IMR-90 (cell line): ENCODE results near the gene RPS25. TPM values are rescaled to one million over a fixed set of nuclear protein-coding genes. Genes with fewer than 3 reads are reported as not detected.

Experiments
- ATAC-seq: fragments of 200-7000 bp; cut with Tn5 transposase; 2 replicates; pipeline ENCODE4 v1.9.1; 2020; ENCODE audit warnings: low read depth, mild to moderate bottlenecking, moderate library complexity
- BruUV-seq: library from RNA; stranded (reverse); fragments of 400-500 nt; replicated peaks from 2 replicates; lab custom pipeline; 2021; lab: Mats Ljungman, UMichigan
- CTCF ChIA-PET: fragments of 300-600 bp; formaldehyde crosslinking; extraction: SDS; loops from one replicate; lab custom pipeline; 2021; ENCODE audit warnings: antibody characterized with exemption; lab: Yijun Ruan, JAX
- POLR2A ChIA-PET: fragments of 300-600 bp; sonication (Branson Sonifier 250); formaldehyde crosslinking; loops from one replicate; lab custom pipeline; 2022; ENCODE audit warnings: antibody characterized with exemption; ENCODE audit not compliant: unreplicated experiment; lab: Charles Lee
- DNase-seq: peaks from one replicate; pipeline ENCODE4 v3.0.0; 2013
- H2AFZ ChIP-seq: replicated peaks from 2 replicates; pipeline ENCODE3; 2013; ENCODE audit warnings: low read length, mild to moderate bottlenecking; ENCODE audit not compliant: poor library complexity
- H2AK5ac ChIP-seq: 2 replicates; pipeline ENCODE4 v1.6.1; 2013; ENCODE audit warnings: low read depth, low read length, inconsistent platforms
- H2AK9ac ChIP-seq: replicated peaks from 2 replicates; pipeline ENCODE3; 2013; ENCODE audit warnings: mild to moderate bottlenecking, low read depth, low read length, moderate library complexity; ENCODE audit not compliant: poor library complexity
- H2BK120ac ChIP-seq: 2 replicates; pipeline ENCODE4 v1.6.1; 2013; ENCODE audit warnings: low read depth, low read length, inconsistent platforms
- H2BK15ac ChIP-seq: 3 replicates; pipeline ENCODE4 v1.6.1; 2013; ENCODE audit warnings: low read depth, low read length, inconsistent platforms
- H2BK20ac ChIP-seq: 2 replicates; pipeline ENCODE4 v1.6.1; 2013; ENCODE audit warnings: low read depth, mild to moderate bottlenecking, inconsistent platforms, low read length, moderate library complexity
- H2BK5ac ChIP-seq: 2 replicates; pipeline ENCODE4 v1.6.1; 2013; ENCODE audit warnings: mild to moderate bottlenecking, low read depth, low read length, inconsistent platforms; ENCODE audit not compliant: poor library complexity, severe bottlenecking
- H3K14ac ChIP-seq: replicated peaks from 2 replicates; pipeline ENCODE4 v1.6.1; 2013; ENCODE audit warnings: low read depth, low read length, inconsistent platforms
- H3K18ac ChIP-seq: 2 replicates; pipeline ENCODE4 v1.6.1; 2013; ENCODE audit warnings: low read depth, low read length, control low read depth
- H3K23ac ChIP-seq: 2 replicates; pipeline ENCODE4 v1.6.1; 2013; ENCODE audit warnings: low read depth, low read length, inconsistent platforms
- H3K27ac ChIP-seq: 2 replicates; pipeline ENCODE4 v1.5.1; 2013; ENCODE audit warnings: mild to moderate bottlenecking, control low read depth, low read length; ENCODE audit not compliant: insufficient read depth
- H3K27me3 ChIP-seq: 2 replicates; pipeline ENCODE4 v1.6.1; 2013; ENCODE audit warnings: low read length; ENCODE audit not compliant: control insufficient read depth, insufficient read depth
- H3K36me3 ChIP-seq: 2 replicates; pipeline ENCODE4 v1.6.1; 2013; ENCODE audit warnings: low read length, mixed read lengths; ENCODE audit not compliant: control insufficient read depth, insufficient read depth
- H3K4ac ChIP-seq: 2 replicates; pipeline ENCODE4 v1.6.1; 2013; ENCODE audit warnings: low read depth, low read length, inconsistent platforms
- H3K4me1 ChIP-seq: 2 replicates; pipeline ENCODE4 v1.6.1; 2013; ENCODE audit warnings: low read length, mixed read lengths; ENCODE audit not compliant: control insufficient read depth, insufficient read depth
- H3K4me2 ChIP-seq: 2 replicates; pipeline ENCODE4 v1.6.1; 2013; ENCODE audit warnings: low read depth, mild to moderate bottlenecking, control low read depth, low read length, moderate library complexity
- H3K4me3 ChIP-seq: 2 replicates; pipeline ENCODE4 v1.5.1; 2013; ENCODE audit warnings: low read depth, mild to moderate bottlenecking, control low read depth, low read length, moderate library complexity; ENCODE audit not compliant: insufficient read depth
- H3K56ac ChIP-seq: 2 replicates; pipeline ENCODE4 v1.6.1; 2013; ENCODE audit warnings: low read length, inconsistent platforms; ENCODE audit not compliant: insufficient read depth; ENCODE audit errors: extremely low read depth
- H3K79me1 ChIP-seq, 2 experiments: 2 replicates each; pipeline ENCODE4 v1.6.1; 2013; ENCODE audit warnings: low read length in 2 of 2, inconsistent platforms in 1 of 2, low read depth in 1 of 2
- H3K9ac ChIP-seq: 2 replicates; pipeline ENCODE4 v1.6.1; 2013; ENCODE audit warnings: low read depth, low read length, control low read depth
- H3K9me1 ChIP-seq: 2 replicates; pipeline ENCODE4 v1.6.1; 2013; ENCODE audit warnings: low read length, inconsistent platforms; ENCODE audit not compliant: insufficient read depth
- H3K9me3 ChIP-seq: 2 replicates; pipeline ENCODE4 v1.6.1; 2013; ENCODE audit warnings: low read length; ENCODE audit not compliant: control insufficient read depth, insufficient read depth
- H4K20me1 ChIP-seq: 2 replicates; pipeline ENCODE4 v1.6.1; 2013; ENCODE audit warnings: low read length, inconsistent platforms; ENCODE audit not compliant: insufficient read depth
- H4K5ac ChIP-seq: 2 replicates; pipeline ENCODE4 v1.6.1; 2013; ENCODE audit warnings: mild to moderate bottlenecking, low read depth, low read length, control low read depth
- H4K8ac ChIP-seq, 2 experiments: 2 replicates each; pipeline ENCODE4 v1.6.1; 2013; ENCODE audit warnings: low read depth in 2 of 2, low read length in 2 of 2, control low read depth in 1 of 2, inconsistent platforms in 1 of 2
- H4K91ac ChIP-seq: 2 replicates; pipeline ENCODE4 v1.6.1; 2013; ENCODE audit warnings: low read depth, low read length, inconsistent platforms; ENCODE audit not compliant: insufficient read depth
- BHLHE40 ChIP-seq: fragments of 150-350 bp; IDR thresholded peaks from 2 replicates; pipeline ENCODE4 v1.6.1; 2016; ENCODE audit warnings: mild to moderate bottlenecking, low read depth, low read length
- FOS ChIP-seq: fragments of 150-350 bp; IDR thresholded peaks from 2 replicates; pipeline ENCODE4 v1.6.1; 2016; ENCODE audit warnings: low read depth, low read length
- MAZ ChIP-seq: IDR thresholded peaks from 2 replicates; pipeline ENCODE4 v1.6.1; 2012; ENCODE audit warnings: low read depth, mild to moderate bottlenecking, low read length, improper control_type of control experiment, moderate library complexity, borderline replicate concordance
- NFE2L2 ChIP-seq: fragments of 150-350 bp; IDR thresholded peaks from 2 replicates; pipeline ENCODE4 v1.6.1; 2016; ENCODE audit warnings: low read depth, mild to moderate bottlenecking, low read length
- WGBS, 2 experiments: methylation state at CpG; one replicate each; pipeline versions ENCODE4 v1.1.5 to v1.1.7; 2013; ENCODE audit warnings: missing lambda C conversion rate in 2 of 2; ENCODE audit not compliant: insufficient read length in 1 of 2; ENCODE audit errors: extremely low coverage in 2 of 2; 5-methylcytosine and 5-hydroxymethylcytosine counted together
- dilution Hi-C: fragments of 300-500 bp; cut with HindIII; formaldehyde crosslinking; loops from one replicate; pipeline ENCODE4 v1.14.3; 2018; ENCODE audit warnings: low sequenced_read_pairs; ENCODE audit not compliant: unreplicated experiment
- in situ Hi-C: fragments of 300-500 bp; cut with MboI; formaldehyde crosslinking; loops from 3 replicates; pipeline ENCODE4 v1.14.3; 2019; ENCODE audit warnings: low sequenced_read_pairs, inconsistent platforms, mixed read lengths
- intact Hi-C: fragments of 100-400 bp; cut with micrococcal nuclease; formaldehyde crosslinking; loops from 2 replicates; pipeline ENCODE4 v1.10.0; 2022
- polyA plus RNA-seq, 3 experiments: library from polyadenylated mRNA; depleted of rRNA; stranded (reverse); fragments of >200 nt; gene quantifications; 2 replicates each; pipeline ENCODE4 v1.2.3, GENCODE V29; 2012; ENCODE audit warnings: low replicate concordance in 1 of 3
- total RNA-seq: library from RNA; depleted of rRNA; stranded (reverse); fragments of >200 nt; gene quantifications from 2 replicates; pipeline ENCODE4 v1.2.3, GENCODE V29; 2012
- TF ChIP-seq, protein P1 (sequence below): fragments of 150-350 bp; IDR thresholded peaks from 2 replicates; pipeline ENCODE4 v1.6.1; 2016; ENCODE audit warnings: low read depth, mild to moderate bottlenecking, low read length, moderate library complexity, borderline replicate concordance
- TF ChIP-seq, protein P2 (sequence below): conservative IDR thresholded peaks from 2 replicates; pipeline ENCODE4 v1.5.1; 2012; ENCODE audit warnings: mild to moderate bottlenecking, low read depth, low read length, improper control_type of control experiment

Gene RPS25
- total and polyA plus RNA-seq, 2 of the 4 experiments (the other 2 are of a cell fraction), result 727 to 905 TPM

DNA sequence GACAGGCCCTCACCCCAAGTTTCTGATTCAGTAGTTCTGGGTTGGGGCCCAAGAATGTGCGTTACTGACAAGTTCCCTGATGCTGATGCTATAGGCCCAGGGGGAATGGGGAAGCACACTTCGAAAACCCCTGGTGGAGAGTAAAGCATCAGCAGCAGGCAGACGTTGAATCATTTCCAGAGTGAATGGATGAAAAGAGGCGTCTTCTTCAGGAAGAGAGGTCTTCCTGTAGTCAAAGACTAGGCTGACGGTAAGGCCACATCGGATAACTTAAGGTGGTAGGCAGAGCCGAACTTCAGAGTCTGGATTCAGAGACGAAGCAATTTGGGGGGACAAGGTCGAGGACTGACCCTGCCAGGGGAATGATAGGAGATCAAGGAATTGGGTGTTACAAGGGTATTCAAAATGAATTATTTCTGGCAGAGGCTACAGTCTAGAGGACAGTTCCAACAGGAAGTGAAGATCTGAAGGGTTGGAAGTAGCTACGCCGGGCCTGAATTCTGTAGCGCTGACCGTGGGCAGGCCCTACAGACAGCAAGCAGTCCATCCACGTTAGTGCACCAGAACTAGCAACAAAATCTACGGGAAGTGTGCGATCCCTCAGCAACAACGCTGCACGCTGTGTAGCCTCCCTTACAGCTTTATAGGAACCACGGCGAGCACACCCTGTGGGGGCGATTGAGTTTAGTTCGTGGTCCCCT lies 21.1 kb downstream of the RPS25 start:
- POLR2A ChIA-PET, result interaction anchor here (0.6 kb wide), 1 partner anchor 340 kb away, joined by 3 read pairs; no protein-coding TSS in a partner anchor
- peak; percentile 44 for DNase-seq
- H3K56ac ChIP-seq, result peak overlapping the region; percentile 37
- H3K18ac ChIP-seq, result no peak overlapping the region
- no peaks in the 10 kb centered on the region for H3K27me3 ChIP-seq
- no peak overlapping the region for H2BK20ac ChIP-seq
- H3K9me1 ChIP-seq, result peaks cover 8% of the 10 kb centered on the region
- CTCF ChIA-PET, result no interaction called here
- peak overlapping the region; percentile 92 to 93 for H4K8ac ChIP-seq
- 0 out of 3 replicates have a peak overlapping the region, but pooled peaks have one; percentile 17 for H2BK15ac ChIP-seq
- dilution Hi-C loops (no loop called here), in situ Hi-C loops (no loop called here), intact Hi-C loops (no loop called here)
- H2AFZ ChIP-seq, result peak overlapping the region; percentile 93
- peak overlapping the region; percentile 83 for H3K4me3 ChIP-seq
- no peak overlapping the region for H2BK120ac ChIP-seq
- H4K5ac ChIP-seq, result peak overlapping the region; percentile 90
- peak; percentile 21 for ATAC-seq
- H3K36me3 ChIP-seq, result peaks cover 4% of the 10 kb centered on the region
- peak overlapping the region; percentile 63 for H2BK5ac ChIP-seq
- H3K4ac ChIP-seq, result peak overlapping the region; percentile 91
- H3K27ac ChIP-seq, result peak overlapping the region; percentile 62
- peak overlapping the region; percentile 96 for H3K23ac ChIP-seq
- peak overlapping the region; percentile 98 for H3K4me2 ChIP-seq
- H3K14ac ChIP-seq, result peak overlapping the region; percentile 97; the same call in 1 of the 2 replicates
- 47% methylated on average over 9 of the region's 22 CpGs; no CpG with 5 or more reads in 1 of the 2 experiments for WGBS, 2 experiments
- H3K79me1 ChIP-seq, result peaks cover 22 to 50% of the 10 kb centered on the region in 2 experiments
- peak overlapping the region; percentile 18 for H2AK9ac ChIP-seq
- H3K4me1 ChIP-seq, result peaks cover 7% of the 10 kb centered on the region
- H4K91ac ChIP-seq, result peak overlapping the region; percentile 83
- H3K9me3 ChIP-seq, result no peaks in the 10 kb centered on the region
- H2AK5ac ChIP-seq, result peak overlapping the region; percentile 80
- BruUV-seq, result no TSS peak
- TF ChIP-seq MAZ, result no peak
- TF ChIP-seq, protein P1, sequence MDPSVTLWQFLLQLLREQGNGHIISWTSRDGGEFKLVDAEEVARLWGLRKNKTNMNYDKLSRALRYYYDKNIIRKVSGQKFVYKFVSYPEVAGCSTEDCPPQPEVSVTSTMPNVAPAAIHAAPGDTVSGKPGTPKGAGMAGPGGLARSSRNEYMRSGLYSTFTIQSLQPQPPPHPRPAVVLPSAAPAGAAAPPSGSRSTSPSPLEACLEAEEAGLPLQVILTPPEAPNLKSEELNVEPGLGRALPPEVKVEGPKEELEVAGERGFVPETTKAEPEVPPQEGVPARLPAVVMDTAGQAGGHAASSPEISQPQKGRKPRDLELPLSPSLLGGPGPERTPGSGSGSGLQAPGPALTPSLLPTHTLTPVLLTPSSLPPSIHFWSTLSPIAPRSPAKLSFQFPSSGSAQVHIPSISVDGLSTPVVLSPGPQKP, result no peak
- TF ChIP-seq BHLHE40, result no peak
- TF ChIP-seq, protein P2, sequence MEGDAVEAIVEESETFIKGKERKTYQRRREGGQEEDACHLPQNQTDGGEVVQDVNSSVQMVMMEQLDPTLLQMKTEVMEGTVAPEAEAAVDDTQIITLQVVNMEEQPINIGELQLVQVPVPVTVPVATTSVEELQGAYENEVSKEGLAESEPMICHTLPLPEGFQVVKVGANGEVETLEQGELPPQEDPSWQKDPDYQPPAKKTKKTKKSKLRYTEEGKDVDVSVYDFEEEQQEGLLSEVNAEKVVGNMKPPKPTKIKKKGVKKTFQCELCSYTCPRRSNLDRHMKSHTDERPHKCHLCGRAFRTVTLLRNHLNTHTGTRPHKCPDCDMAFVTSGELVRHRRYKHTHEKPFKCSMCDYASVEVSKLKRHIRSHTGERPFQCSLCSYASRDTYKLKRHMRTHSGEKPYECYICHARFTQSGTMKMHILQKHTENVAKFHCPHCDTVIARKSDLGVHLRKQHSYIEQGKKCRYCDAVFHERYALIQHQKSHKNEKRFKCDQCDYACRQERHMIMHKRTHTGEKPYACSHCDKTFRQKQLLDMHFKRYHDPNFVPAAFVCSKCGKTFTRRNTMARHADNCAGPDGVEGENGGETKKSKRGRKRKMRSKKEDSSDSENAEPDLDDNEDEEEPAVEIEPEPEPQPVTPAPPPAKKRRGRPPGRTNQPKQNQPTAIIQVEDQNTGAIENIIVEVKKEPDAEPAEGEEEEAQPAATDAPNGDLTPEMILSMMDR, result peak; percentile 27; the same call in 1 of the 2 replicates
- TF ChIP-seq FOS, result no peak
- no peak for TF ChIP-seq NFE2L2
- no peaks in the 10 kb centered on the region for H4K20me1 ChIP-seq
- peak overlapping the region; percentile 87 for H3K9ac ChIP-seq
